ENCODE measurements around the gene FOXP1. TPM values are rescaled to one million over a fixed set of nuclear protein-coding genes. Genes with fewer than 3 reads are reported as not detected.

FOXP1 gene
- total and polyA plus RNA-seq, 4 donors = 4.9 to 35.4 (median 32.0) TPM

GRCh38 chr3:71127052-71127831, 456.3 kb downstream of the FOXP1 start (continued):
- TF ChIP-seq CTCF (IDR thresholded peaks at IDR 0.05; ENCODE audit: low read depth, low read length, missing input control) = no peak
- TF ChIP-seq SP1 (IDR thresholded peaks at IDR 0.05) = no peak
- TF ChIP-seq ZBTB33 (IDR thresholded peaks at IDR 0.05) = no peak
- TF ChIP-seq HNF4G (IDR thresholded peaks at IDR 0.05) = no peak
- TF ChIP-seq FOXA2 (IDR thresholded peaks at IDR 0.05) = no peak
- TF ChIP-seq NR2F2 (IDR thresholded peaks at IDR 0.05) = no peak

- TF ChIP-seq TAF1 (conservative IDR thresholded peaks at IDR 0.05) (no peak), EGR1 (IDR thresholded peaks at IDR 0.05; ENCODE audit: low read depth in 2 of 2) (no peak), MAX (IDR thresholded peaks at IDR 0.05) (no peak), GABPA (IDR thresholded peaks at IDR 0.05 in 1 of 2, conservative IDR thresholded peaks at IDR 0.05 in 1 of 2) (no peak), CTCF (IDR thresholded peaks at IDR 0.05; ENCODE audit: low read depth, low read length, missing input control) (no peak), FOXA2 (IDR thresholded peaks at IDR 0.05) (no peak), JUND (IDR thresholded peaks at IDR 0.05) (no peak)
- no peak for DNase-seq (ENCODE audit: low spot score)
- Histone ChIP-seq H3K27ac (ENCODE audit: low read depth in 1 of 2, low read length in 2 of 2) (no peak overlapping the region), H3K9ac (ENCODE audit: low read depth in 1 of 2, low read length in 2 of 2) (no peak overlapping the region), H3K27me3 (ENCODE audit: control insufficient read depth in 4 of 4, insufficient read depth in 4 of 4, low read length in 3 of 4) (no peaks in the 10 kb centered on the region), H3K9me3 (ENCODE audit: control insufficient read depth in 4 of 4, low read length in 3 of 4) (no peaks in the 10 kb centered on the region), H3K4me3 (ENCODE audit: low read depth in 1 of 3, low read length in 3 of 3) (no peak overlapping the region), H3K36me3 (ENCODE audit: control insufficient read depth in 4 of 4, insufficient read depth in 3 of 4, low read depth in 1 of 4, low read length in 3 of 4) (no peaks in the 10 kb centered on the region), H3K4me1 (ENCODE audit: control insufficient read depth in 4 of 4, insufficient read depth in 4 of 4, low read length in 3 of 4) (peaks cover 2 to 27% (median 15%) of the 10 kb centered on the region in 4 donors)
- 100% methylated on average over 1 of the region's 1 CpG for WGBS
Measured at GRCh38 chr3:71125738-71126137, 457.8 kb downstream of the FOXP1 start.

GRCh38 chr3:71124048-71124447, 459.5 kb downstream of the FOXP1 start:
- H3K27ac ChIP-seq (ENCODE audit: low read depth in 1 of 2, low read length in 2 of 2) = no peak overlapping the region
- no peaks in the 10 kb centered on the region for H3K36me3 ChIP-seq (ENCODE audit: control insufficient read depth in 4 of 4, insufficient read depth in 3 of 4, low read depth in 1 of 4, low read length in 3 of 4)
- no peak for DNase-seq (ENCODE audit: low spot score)
- 48% methylated on average over 1 of the region's 1 CpG for WGBS
- H3K9me3 ChIP-seq (ENCODE audit: control insufficient read depth in 4 of 4, low read length in 3 of 4) = no peaks in the 10 kb centered on the region
- no peak overlapping the region for H3K4me3 ChIP-seq (ENCODE audit: low read depth in 1 of 3, low read length in 3 of 3)
- no peak overlapping the region for H3K9ac ChIP-seq (ENCODE audit: low read depth in 1 of 2, low read length in 2 of 2)
- TF ChIP-seq EGR1 (IDR thresholded peaks at IDR 0.05; ENCODE audit: low read depth in 2 of 2) (no peak), HNF4G (IDR thresholded peaks at IDR 0.05) (no peak), MAX (IDR thresholded peaks at IDR 0.05) (no peak), NR2F2 (IDR thresholded peaks at IDR 0.05) (no peak), RXRA (IDR thresholded peaks at IDR 0.05) (no peak), FOXA1 (IDR thresholded peaks at IDR 0.05) (no peak), YY1 (IDR thresholded peaks at IDR 0.05) (no peak), SP1 (IDR thresholded peaks at IDR 0.05) (no peak), FOXA2 (IDR thresholded peaks at IDR 0.05) (no peak), JUND (IDR thresholded peaks at IDR 0.05) (no peak), CTCF (IDR thresholded peaks at IDR 0.05; ENCODE audit: low read depth, low read length, missing input control) (no peak), ATF3 (IDR thresholded peaks at IDR 0.05) (no peak), GABPA (IDR thresholded peaks at IDR 0.05 in 1 of 2, conservative IDR thresholded peaks at IDR 0.05 in 1 of 2) (no peak), ZBTB33 (IDR thresholded peaks at IDR 0.05) (no peak), RAD21 (IDR thresholded peaks at IDR 0.05) (no peak)
- no peaks in the 10 kb centered on the region for H3K27me3 ChIP-seq (ENCODE audit: control insufficient read depth in 4 of 4, insufficient read depth in 4 of 4, low read length in 3 of 4)
- peaks cover 2 to 19% (median 14%) of the 10 kb centered on the region in 4 donors for H3K4me1 ChIP-seq (ENCODE audit: control insufficient read depth in 4 of 4, insufficient read depth in 4 of 4, low read length in 3 of 4)
